ENCODE measurements around the gene PTPN9. TPM values are rescaled to one million over a fixed set of nuclear protein-coding genes. Genes with fewer than 3 reads are reported as not detected.

PTPN9 gene
- total RNA-seq, 4 donors from 2014 or later: 16.3 to 30.6 (median 25.0) TPM

DNA sequence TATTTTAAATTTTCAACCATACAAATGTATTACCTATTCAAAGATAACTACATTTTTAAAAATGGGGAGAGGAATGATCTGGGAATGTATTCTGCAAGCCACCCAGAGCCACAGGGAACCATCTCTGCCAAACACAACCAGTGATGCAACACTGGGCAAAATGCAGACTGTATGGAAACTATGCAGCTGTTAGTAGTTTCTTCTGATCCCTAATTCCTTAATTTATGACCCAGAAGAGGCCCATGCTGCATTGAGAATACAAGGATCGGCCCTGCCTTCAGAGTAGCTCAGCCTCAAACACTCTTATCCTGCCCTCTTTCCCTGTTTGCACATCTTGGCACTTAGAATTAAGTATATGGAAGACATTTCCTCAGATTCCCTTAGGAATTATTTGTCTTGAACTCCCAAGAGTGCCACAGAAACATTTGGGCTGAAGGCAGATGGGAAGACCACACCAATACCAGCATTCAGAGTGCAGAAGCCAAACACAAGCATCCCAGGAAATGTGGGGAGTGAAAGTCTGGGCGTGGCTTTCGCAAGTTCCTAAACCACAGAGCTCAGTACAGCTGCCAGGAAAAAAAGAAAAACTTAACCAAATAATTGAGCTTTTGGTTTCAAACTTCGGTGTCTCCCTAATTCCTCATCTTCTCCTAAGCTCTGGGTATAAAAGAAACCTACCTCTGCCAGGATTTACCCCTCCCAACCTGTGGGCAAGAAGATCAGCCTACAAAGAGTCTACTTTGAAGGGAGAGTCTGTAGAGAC lies 41.1 kb upstream of the PTPN9 start:
- Histone ChIP-seq H3K27ac (peak overlapping the region in 3 of 4 donors; percentile 47 to 77 (median 68)), H3K27me3 (no peaks in the 10 kb centered on the region), H3K4me3 (peak overlapping the region in 1 of 2 donors; percentile 29), H3K4me1 (peaks cover 0 to 46% (median 4%) of the 10 kb centered on the region in 3 donors), H3K9me3 (no peaks in the 10 kb centered on the region), H3K36me3 (peaks cover under 1 to 56% of the 10 kb centered on the region in 2 donors)
- peak; percentile 55 for ATAC-seq
- TF ChIP-seq POLR2AphosphoS5 (IDR thresholded peaks at IDR 0.05) (no peak), POLR2A (IDR thresholded peaks at IDR 0.05) (no peak), EP300 (IDR thresholded peaks at IDR 0.05) (no peak)
- TF ChIP-seq, protein P1, sequence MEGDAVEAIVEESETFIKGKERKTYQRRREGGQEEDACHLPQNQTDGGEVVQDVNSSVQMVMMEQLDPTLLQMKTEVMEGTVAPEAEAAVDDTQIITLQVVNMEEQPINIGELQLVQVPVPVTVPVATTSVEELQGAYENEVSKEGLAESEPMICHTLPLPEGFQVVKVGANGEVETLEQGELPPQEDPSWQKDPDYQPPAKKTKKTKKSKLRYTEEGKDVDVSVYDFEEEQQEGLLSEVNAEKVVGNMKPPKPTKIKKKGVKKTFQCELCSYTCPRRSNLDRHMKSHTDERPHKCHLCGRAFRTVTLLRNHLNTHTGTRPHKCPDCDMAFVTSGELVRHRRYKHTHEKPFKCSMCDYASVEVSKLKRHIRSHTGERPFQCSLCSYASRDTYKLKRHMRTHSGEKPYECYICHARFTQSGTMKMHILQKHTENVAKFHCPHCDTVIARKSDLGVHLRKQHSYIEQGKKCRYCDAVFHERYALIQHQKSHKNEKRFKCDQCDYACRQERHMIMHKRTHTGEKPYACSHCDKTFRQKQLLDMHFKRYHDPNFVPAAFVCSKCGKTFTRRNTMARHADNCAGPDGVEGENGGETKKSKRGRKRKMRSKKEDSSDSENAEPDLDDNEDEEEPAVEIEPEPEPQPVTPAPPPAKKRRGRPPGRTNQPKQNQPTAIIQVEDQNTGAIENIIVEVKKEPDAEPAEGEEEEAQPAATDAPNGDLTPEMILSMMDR (IDR thresholded peaks at IDR 0.05): no peak
- 18 to 51% methylated on average over 2 to 4 of the region's 4 CpGs for WGBS, 2 donors (ENCODE audit: low coverage in 1 of 2)

DNA sequence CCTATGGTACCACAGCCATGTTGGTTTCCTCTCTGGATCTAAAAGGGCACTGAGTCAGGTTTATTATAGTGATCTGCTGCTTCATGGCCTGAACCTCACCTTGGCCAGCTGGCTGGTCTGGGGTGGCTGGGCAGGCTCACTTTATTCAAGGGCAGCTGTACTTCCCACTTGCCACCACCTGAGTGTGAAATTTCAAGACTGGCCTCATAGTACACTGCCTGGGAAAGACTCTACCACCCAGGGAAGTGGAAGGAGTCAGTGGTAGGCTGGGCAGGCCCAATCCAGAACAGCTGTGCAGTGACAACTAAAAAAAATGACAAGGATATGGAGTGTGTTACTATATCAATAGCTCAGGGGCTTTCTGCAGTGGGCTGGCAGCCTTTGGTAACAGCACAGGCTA lies 37.7 kb upstream of the PTPN9 start:
- ATAC-seq: no peak
- no peaks in the 10 kb centered on the region for H3K27me3 ChIP-seq
- TF ChIP-seq POLR2A (IDR thresholded peaks at IDR 0.05): no peak
- TF ChIP-seq EP300 (IDR thresholded peaks at IDR 0.05): no peak
- TF ChIP-seq POLR2AphosphoS5 (IDR thresholded peaks at IDR 0.05): no peak
- TF ChIP-seq, protein P1 (IDR thresholded peaks at IDR 0.05): no peak
- no peak overlapping the region for H3K4me3 ChIP-seq
- peaks cover 2 to 91% of the 10 kb centered on the region in 2 donors for H3K36me3 ChIP-seq
- no peaks in the 10 kb centered on the region for H3K9me3 ChIP-seq
- H3K4me1 ChIP-seq: peaks cover 0 to 29% (median 4%) of the 10 kb centered on the region in 3 donors
- no peak overlapping the region for H3K27ac ChIP-seq

GRCh38 chr15:75606711-75607699 lies 27.9 kb upstream of the PTPN9 start:
- H3K4me1 ChIP-seq: no peaks in the 10 kb centered on the region
- peaks cover 0 to 98% of the 10 kb centered on the region in 2 donors for H3K36me3 ChIP-seq
- TF ChIP-seq POLR2AphosphoS5 (IDR thresholded peaks at IDR 0.05) (no peak), EP300 (IDR thresholded peaks at IDR 0.05) (no peak), POLR2A (IDR thresholded peaks at IDR 0.05) (no peak)
- TF ChIP-seq, protein P1 (IDR thresholded peaks at IDR 0.05): no peak
- H3K27me3 ChIP-seq: no peaks in the 10 kb centered on the region
- H3K9me3 ChIP-seq: no peaks in the 10 kb centered on the region
- no peak overlapping the region for H3K27ac ChIP-seq
- no peak overlapping the region for H3K4me3 ChIP-seq
- ATAC-seq: no peak
- WGBS, 2 donors (ENCODE audit: low coverage in 1 of 2): 78 to 81% methylated on average over 3 to 4 of the region's 6 CpGs

GRCh38 chr15:75606026-75606425 lies 26.9 kb upstream of the PTPN9 start:
- no peak for ATAC-seq
- TF ChIP-seq POLR2A (IDR thresholded peaks at IDR 0.05) (no peak), EP300 (IDR thresholded peaks at IDR 0.05) (no peak), POLR2AphosphoS5 (IDR thresholded peaks at IDR 0.05) (no peak)
- TF ChIP-seq, protein P1 (IDR thresholded peaks at IDR 0.05): no peak
- WGBS, 2 donors (ENCODE audit: low coverage in 1 of 2): 70 to 84% methylated on average over 3 to 8 of the region's 8 CpGs
- Histone ChIP-seq H3K4me3 (no peak overlapping the region), H3K9me3 (no peaks in the 10 kb centered on the region), H3K27me3 (no peaks in the 10 kb centered on the region), H3K36me3 (peaks cover 0 to 98% of the 10 kb centered on the region in 2 donors), H3K4me1 (no peaks in the 10 kb centered on the region), H3K27ac (no peak overlapping the region)

Measured in gastroesophageal sphincter (tissue), 4 donors.